ENCODE results near the gene C2orf68.
"Not testable (repeated sequence)": the region's sequence is repeated elsewhere in the genome, so short reads cannot be mapped to it uniquely, and the experiment has no call there.

C2orf68 gene

DNA sequence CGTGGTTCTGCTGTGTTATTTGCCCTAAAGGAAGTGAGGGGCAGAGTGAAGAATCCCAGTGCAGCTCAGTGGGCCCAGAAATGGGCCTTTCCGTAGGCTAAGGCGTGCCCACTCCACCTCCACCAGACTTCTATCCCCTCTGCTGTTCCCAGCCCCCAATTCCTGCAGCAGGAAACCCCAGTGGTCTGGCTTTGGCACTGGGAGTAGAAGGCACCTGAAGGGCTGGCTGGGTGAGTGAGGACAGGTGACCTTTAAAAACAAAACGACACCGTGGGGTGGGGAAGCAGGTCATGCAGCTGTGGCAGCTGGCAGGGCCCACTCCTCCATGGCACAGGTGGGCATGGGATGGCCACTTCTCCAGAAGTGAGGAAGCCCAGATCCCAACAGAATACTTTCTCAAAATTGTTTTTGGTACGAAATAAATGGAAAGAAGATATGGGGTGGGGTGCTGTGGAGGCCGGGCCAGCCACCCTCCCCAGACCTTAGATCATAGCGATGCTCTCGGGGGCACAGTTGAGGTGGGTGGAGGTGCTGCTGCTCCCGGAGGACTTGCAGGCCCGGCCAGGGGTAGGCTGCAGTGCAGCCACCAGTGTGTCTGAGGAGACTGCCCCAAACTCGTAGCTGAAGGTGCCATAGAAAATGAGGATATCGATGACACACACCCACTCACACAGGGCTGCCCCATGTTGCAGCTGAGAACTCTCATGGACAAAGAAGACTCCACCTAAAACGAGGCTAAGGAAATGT is 13.1 kb downstream of the C2orf68 start:
- DNase-seq (ENCODE audit: low spot score) = no peak

DNA sequence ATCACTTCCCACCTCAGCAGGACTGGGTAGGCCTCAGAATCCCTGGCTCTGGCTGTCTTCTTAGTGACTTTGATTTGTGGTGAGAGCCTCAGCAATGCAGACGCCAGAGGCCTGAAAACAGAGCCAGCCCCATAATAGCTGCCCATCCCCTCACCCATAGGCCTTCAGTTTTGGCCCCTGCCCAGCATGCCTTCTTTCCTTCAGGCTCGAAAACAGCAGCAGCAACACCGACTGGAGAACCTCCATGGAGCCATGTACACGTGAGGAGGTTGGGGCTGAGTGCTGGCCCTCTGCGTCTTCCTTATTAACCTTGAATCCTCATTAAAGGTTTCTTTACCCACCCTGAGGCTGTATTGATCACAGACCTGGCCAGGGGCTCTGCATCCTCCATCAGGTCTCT is 14.6 kb downstream of the C2orf68 start:
- no peak for DNase-seq (ENCODE audit: low spot score)

DNA sequence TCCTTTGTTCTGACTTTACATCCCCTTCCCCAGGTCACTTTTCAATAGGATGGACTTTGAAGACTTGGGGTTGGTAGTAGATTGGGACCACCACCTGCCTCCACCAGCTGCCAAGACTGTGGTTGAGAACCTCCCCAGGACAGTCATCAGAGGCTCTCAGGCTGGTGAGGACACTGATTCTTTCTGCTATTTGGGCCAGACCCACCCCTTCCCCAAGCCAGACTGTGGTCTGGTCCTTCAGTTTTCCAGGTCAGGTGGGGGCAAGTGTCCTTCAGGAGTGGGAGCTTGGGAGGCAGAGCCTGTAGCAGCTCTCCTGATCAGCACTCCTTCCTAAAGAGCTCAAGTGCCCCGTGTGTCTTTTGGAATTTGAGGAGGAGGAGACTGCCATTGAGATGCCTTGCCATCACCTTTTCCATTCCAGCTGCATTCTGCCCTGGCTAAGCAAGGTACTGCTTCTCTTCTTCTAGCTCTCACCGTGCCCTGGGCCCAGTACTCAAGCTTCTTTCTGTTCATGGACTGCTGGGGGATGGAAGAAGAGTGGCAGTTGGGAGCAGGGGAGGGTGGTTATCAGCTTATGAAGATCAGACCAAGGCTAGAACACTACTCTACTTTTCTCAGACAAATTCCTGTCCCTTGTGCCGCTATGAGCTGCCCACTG is 15.3 kb downstream of the C2orf68 start:
- DNase-seq (ENCODE audit: low spot score) = no peak

DNA sequence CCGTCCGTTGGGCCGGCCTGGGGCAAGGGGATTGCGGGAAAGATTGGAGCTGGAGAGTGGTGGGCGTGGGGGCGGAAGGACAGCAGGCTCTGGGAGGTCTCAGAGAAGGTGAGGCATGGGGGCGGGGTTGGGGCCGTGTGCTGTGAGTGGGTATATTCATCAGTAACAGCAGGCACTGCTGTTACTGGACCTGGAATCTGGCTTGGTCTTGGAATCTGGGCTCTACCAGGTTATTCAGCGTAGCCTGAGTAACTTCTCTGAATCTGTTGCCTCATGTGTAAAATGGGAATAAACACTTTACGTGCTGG is 15.9 kb downstream of the C2orf68 start:
- no peak for DNase-seq (ENCODE audit: low spot score)

DNA sequence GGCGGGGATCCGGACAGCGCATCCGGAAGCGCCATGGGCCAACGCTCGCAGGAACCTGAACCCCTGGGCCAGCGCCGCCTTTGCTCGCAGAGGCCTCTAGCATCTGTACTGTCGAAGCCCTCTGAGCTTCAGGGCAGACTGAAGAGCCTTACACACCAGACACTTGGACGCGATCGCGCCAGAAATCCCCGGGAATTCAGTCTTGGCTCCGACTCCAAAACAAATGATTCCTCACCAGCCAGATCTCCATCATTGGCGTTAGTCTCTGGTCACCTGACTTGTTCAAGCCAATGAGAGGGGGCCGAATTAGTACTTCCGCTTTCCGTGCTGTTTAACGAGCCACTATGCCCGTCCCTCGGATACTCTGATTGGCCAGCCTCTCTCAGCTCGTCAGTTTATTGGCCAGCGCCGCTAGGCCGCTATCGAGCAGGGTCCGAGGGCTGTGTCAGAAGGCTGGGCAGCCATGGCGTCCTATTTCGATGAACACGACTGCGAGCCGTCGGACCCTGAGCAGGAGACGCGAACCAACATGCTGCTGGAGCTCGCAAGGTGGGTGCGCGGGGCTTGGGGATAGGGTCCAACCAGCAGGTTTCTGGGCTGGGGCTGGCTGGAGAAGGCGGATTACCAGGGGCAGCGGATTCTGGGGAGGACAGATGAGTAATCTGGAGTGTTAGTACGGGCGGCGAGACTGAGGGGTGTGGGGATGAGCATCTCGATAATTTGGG is 16.4 kb downstream of the C2orf68 start, which contains the start of gene RNF181:
Gene RNF181 (plus strand): TSS at position 445 of the 725 bp plus-strand sequence. CDS start 19 bp downstream, at position 464.
- peak; percentile 97 for DNase-seq (ENCODE audit: low spot score)

DNA sequence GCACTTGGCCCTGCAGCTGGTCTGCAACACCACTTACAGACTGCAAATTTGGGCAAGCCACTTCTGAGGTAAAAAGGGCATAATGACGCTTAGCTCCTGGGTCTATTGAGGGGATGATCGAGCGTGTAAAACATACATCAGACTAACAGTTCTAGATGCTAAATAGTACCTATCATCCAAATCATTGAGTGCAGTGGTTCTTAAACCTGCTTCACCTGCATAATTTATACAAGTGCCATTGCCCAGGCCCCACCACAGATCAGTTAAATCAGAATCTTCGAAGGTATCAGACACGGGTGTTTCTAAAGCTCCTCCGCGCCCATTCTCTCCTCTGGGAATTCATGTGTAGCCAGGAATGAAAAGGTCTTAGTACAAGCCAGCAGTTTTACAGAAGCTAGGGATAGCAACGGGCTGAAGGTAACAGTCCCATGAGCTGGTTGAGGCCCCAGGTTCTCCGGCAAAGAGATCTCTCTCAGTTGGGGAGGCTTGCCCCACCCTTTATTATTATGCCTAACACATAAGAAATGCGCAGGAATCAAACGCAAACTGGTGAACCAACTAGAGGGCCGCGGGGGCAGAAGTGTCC is 17.1 kb downstream of the C2orf68 start:
- no peak for DNase-seq (ENCODE audit: low spot score)

DNA sequence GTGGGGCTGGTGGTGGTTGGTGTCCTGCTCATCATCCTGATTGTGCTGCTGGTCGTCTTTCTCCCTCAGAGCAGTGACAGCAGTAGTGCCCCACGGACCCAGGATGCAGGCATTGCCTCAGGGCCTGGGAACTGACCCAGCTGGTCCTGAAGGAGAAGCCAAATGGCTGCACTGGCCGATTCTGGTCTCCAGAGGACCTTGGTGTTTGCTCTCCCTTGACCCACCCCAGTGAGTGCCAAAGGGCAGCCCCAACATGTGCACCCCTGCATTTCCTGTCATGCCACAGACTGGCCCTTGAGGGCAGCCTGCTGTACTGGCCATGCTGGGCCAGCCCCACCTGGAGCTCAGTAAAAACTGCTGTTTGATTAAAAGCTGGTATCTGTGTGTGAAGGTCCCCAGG is 18.8 kb downstream of the C2orf68 start:
- no peak for DNase-seq (ENCODE audit: low spot score)

DNA sequence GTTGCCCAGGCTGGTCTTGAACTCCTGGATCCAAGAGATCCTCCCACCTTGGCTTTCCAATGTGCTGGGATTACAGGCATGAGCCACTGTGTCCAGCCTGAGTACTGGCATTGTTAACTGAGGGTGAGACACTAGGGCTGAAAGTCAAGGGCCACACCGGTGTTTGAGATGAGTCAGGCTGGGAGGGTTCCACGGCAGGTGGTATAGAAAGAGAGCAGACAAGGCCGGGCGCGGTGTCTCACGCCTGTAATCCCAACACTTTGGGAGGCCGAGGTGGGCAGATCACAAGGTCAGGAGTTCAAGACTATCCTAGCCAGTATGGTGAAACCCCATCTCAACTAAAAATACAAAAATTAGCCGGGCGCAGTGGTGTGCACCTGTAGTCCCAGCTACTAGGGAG is 19.6 kb downstream of the C2orf68 start:
- not testable (repeated sequence) for DNase-seq (ENCODE audit: low spot score)

DNA sequence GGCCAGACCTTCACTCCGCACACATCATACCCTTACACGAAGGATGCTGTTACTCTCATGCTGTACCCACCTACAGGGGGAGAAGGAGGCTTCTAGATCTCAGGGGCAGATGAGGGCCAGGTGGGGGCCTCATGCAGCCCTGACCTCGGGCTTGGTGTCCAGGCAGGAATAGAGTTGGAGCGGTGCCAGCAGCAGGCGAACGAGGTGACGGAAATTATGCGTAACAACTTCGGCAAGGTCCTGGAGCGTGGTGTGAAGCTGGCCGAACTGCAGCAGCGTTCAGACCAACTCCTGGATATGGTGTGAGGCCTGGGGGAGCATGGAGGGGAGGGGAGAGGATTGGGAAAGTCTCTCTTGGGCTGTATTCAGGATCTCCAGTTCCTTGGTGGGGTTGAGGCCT is 20.3 kb downstream of the C2orf68 start:
- DNase-seq (ENCODE audit: low spot score) = no peak

DNA sequence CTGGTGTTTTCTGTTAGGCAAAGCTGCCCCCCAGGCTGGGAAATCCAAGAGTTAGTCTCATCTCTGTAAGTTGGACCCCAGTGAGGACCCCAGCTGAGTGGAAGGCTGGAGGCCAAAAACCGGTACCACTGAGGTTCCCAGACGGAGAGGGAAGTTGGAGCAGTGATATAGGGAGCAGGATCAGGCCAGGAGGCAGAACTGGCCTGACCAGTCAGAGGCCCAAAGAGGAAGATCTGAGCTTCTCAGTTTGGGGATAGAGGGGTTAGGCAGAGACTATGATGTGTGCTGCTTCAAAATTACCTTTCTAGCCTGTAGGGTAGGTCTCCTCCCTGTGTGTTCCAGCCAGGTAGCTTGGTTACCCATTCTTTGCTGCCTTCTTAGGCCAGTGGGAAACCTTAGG is 20.9 kb downstream of the C2orf68 start:
- DNase-seq (ENCODE audit: low spot score) = no peak

DNA sequence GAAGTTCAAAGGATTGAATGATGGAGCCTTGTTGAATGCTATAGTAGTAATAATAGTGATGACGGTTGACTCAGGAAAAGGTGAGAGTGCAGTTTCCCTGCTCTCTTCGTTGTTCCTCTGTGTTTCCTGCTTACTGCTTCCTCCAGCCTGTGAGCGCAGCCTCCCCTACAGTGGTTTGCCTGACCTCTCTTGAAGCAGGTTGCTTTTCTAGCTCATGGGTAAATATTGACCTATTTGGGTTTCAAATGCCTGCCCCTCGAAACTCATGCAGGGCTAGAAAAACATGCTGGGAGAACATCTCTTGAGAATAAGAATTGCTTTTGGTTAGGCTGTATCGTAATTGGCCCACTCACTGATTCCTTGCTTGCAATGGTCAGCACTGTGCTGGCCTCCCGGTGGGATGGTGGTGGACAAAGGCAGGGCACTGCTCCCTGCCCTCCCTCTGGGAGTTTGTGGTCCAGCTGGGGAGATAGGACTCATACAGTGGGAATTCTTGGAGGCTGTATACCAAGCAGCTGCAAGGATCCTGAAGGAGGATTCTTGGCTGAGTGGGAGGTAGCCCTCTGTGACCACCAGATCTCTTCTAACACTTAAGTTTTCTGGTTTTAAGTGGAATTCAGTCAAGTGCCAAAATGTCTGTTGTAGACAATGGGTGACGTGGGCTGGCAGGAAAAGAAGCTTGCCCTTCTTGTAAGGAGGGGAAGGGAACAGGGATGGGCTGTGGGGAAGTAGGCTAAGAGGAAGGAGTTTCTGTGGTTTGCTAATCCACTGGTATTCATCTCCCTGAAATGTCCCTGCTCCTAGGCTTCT is 21.7 kb downstream of the C2orf68 start:
- DNase-seq (ENCODE audit: low spot score) = no peak

DNA sequence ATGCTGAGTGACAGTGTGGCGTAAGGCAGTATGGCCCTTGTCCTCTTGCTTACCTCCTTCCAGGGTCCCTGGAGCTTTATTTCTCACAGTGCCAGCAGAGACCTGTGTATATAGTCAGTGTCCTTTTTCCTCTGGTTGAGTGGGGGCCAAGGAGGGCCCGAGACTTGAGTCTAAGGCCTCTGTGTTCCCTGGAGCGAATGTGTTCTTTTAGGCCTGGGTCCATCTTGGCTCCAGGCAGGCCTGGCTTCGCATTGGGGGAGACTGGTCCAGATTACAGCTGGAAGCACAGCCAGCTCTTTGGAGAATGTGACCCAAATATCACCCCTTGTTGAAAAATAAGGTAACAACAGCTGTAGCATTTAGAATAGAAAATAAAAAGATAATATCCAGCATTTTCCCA is 22.7 kb downstream of the C2orf68 start:
- no peak for DNase-seq (ENCODE audit: low spot score)

DNA sequence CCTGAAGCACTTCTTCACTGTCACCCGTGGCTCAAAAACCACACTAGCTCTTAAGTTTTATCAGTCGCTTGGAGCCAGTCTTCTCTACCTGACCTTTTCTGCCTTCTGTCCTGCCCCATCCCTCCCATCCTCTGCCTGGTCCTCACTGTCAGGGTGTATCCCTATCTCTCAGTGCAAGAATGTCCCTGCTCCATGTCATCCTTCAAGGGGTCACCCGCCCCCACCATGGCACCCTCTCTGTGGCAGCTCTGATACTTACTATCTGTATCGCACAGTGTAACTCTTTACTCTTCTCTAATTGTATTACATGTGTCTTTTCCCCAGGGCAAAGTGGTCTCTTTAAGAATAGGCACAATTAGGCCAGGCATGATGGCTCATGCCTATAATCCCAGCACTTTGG is 23.2 kb downstream of the C2orf68 start:
- DNase-seq (ENCODE audit: low spot score) = no peak

DNA sequence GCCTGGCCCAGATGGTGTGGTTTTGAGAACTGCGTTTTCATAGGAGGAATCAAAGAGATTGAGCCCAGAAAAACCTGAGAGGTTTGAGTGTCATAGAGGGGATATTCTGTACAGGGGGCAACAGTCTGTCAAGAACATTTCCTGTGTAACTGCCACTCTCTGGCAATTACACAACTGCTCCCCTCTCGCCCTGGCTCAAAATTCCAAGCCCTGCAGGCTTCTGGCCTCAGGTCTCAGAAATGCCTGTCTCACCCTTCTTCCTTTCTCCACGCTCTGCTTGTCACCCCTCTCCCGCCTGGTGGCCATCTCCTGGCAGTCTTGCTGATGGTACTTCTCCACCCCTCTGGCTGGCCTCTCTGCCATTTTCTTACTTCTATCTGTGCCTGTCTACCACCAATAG is 23.6 kb downstream of the C2orf68 start:
- DNase-seq (ENCODE audit: low spot score) = no peak

DNA sequence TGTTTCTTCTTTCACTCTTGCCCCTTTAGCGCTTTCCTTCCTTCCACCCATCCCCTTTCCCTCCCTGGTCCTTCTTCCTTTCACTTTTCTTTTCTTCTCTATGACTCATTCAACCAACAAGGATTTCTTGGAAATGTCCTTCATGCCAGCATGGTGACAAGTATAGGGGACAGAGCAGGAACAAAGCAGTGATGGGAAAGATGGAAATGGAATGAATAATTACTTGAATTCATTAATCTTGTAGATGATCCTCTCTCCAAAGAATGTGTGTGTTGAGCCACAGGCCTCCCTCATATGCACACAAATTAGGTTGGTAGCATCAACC is 26.1 kb downstream of the C2orf68 start:
- DNase-seq (ENCODE audit: low spot score) = peak; percentile 54

DNA sequence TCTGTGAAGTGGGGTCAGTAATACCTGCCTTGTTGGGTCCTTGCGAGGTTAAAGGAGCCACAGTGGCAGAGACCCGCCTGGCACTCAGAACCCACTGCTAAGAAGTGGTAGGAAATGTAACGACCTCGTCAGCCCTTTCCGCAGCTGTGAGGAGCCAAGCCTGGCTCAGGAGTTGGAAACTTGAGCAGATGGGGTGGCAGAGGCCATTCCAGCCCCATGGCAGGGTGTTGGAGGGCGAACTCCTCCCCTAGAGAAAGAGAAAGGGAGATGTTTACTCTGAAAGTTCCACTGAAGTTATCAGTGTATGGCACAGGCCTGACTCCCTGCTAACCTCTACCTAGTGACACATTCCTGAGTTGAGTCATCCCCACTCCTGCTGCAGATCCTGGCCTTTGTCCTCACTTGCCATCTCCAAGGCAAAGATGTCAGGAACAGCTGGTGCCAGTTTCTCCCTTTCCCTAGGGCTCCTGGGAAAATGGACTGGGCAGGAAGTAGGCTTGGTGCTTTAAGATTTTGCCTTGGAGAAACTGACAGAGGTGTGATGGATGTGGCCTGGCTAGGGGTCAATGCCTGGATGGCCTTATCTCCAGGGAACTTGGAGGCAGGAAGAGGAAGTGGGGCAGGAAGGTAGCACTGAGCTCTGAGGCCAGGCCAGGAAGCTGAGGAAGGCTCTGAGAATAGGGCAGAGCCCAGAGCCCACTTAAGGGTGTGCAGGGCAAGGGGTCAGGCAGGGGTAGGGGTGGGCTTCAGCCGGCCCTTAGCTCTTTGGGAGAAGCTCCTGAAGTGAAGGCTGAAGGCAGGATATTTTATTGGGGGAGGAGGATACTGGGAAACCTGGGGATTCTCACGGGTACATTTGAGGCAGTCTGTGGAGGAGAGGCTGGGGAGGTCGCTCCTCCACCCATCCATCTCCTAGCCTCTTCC is 26.7 kb downstream of the C2orf68 start:
- no peak for DNase-seq (ENCODE audit: low spot score)

DNA sequence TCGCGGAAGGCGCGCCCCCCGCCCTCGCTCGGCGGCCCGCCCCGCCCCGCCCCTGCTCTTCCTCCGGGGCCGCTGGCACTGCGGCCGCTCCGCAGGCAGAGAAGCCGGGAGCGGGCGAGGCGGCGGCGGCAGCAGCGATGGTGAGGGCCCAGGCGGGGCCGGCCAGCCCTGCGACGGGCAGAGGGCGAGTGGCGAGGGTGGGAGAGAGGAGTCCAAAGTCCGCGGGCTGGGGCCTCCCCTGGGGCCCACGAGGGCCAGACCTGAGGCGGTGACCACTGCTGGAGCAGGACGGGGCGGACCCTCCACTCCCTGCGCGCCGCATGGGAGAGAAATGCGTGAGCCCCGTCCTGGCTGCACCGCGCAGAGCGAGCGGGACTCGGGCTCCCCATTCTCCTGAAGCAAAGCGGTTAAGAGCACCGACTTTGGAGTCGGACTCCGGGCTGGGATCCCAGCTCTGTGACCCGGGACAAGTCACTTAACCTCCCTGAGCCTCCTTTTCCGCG is 27.5 kb downstream of the C2orf68 start, which contains the start of gene VAMP5:
Gene VAMP5 (plus strand): TSS at position 78 of the 503 bp plus-strand sequence. CDS start 60 bp downstream, at position 138.
- DNase-seq (ENCODE audit: low spot score) = no peak

DNA sequence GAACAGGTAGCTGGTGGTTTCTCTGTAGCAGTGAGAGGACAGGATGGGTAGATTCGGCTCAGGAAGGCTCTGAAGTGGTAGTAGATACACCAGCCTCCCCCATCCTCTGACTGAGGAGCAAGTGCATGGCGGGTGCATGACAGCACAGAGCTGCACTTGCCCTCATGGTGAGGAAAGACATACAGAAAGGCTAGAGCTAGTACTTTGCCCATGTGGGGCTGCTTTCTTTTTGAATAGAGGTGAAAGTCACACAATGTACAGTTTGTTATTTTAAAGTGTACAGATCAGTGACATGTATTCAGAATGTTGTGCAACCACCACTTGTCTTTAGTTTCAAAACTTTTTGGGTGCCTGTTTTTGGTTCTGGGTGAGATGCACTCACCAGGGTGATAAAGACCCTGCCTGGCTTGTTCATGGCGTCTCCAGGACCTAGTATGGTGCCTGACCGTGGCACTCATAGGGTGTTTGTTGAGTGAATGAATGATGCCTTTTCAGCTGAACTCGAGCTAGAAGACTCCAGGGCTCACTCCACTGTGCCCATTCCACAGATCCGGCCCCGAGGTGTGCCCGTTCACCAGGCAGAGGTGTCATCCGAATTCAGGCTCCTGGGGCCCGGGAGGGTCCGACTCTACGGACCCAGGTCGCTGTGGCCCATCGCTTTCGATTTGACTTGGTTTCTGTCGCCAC is 28.1 kb downstream of the C2orf68 start:
- DNase-seq (ENCODE audit: low spot score) = no peak

DNA sequence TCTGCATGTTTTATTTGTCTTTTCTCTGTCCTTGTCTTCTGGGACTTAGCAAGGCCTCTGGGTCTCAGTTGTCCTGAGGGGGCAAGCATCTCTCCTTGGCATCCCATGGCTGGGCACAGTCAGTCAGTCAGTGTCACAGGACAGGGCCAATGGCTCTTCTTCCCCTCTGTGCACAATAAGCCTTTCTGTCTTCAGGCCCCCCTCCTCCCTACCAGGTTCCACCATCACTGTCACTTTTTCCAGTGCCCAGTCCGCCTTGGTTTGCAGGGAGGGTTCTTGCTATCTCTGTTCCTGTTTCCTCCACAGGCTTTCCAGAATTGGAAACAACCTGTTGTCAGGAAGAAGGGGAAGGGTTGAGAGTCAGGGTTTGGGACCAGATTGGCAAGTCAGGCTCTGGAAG is 29.4 kb downstream of the C2orf68 start:
- DNase-seq (ENCODE audit: low spot score) = peak; percentile 54

DNA sequence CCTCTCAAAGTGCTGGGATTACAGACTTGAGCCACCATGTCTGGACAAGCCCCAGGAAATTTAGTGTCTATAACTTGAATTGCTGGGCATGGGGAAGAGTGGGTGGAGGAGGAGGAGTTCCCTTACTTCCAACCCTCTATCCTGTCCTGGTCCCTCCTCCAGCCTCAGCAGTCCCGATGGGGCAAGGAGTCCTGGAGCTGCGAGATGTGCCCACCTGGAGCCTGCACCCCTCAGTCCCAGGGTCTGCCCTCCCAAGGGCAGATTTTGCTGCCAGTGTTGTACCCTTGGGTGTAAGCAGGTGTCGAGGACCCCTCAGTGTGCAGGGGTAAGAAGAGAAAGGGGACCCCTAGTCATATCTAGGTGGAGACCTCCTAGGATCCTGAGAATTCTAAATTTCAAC is 31.7 kb downstream of the C2orf68 start:
- DNase-seq (ENCODE audit: low spot score) = no peak

All from COLO829 (cell line).